Fibroblast of skin of left quadriceps (primary cell): ENCODE results near the gene PTPRN2.

Source experiments
- DNase-seq, 2 experiments: peaks; one replicate each; pipeline ENCODE4 v3.0.0-alpha.2; 2013; ENCODE audit warnings: low read depth in 2 of 2

Gene PTPRN2

GRCh38 chr7:158114056-158114850, 473.4 kb downstream of the PTPRN2 start:
- DNase-seq = no peak

GRCh38 chr7:158113321-158114025, 474.1 kb downstream of the PTPRN2 start:
- no peak for DNase-seq

- DNase-seq = no peak
Measured at GRCh38 chr7:158112571-158113320, 474.9 kb downstream of the PTPRN2 start.

DNA sequence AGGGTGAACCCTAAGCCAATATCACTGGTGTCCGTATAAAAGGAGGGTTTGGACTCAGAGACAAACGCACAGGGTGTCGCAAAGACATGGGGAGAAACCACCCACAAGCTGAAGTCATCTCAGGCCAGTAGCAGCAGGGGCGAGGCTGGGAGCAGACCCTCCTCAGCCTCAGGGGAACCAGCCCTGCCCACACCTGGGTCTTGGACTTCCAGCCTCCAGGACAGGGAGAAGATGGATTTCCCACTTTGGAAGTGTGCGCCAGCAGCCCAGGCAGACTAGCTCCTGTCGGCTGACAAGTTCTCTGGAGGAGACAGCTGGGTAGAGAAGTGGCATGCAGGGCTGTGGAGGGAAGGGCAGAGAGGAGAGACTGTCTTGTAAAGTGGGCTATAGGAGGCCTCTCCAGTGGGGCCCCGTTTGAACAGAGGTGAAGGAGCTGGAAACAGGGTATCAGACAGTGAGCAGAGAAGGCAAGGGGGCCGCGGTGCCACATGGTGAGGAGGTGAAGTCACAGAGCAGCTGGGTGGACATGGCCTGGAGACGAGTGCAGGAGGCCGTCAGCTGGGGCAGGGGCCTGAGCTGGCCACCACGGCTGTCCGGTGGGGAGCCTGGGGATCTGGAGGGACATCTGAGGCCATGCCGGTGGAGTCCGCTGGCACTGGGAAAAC, 475.6 kb downstream of the PTPRN2 start:
- no peak for DNase-seq

GRCh38 chr7:158111049-158111751, 476.4 kb downstream of the PTPRN2 start:
- no peak for DNase-seq

DNA sequence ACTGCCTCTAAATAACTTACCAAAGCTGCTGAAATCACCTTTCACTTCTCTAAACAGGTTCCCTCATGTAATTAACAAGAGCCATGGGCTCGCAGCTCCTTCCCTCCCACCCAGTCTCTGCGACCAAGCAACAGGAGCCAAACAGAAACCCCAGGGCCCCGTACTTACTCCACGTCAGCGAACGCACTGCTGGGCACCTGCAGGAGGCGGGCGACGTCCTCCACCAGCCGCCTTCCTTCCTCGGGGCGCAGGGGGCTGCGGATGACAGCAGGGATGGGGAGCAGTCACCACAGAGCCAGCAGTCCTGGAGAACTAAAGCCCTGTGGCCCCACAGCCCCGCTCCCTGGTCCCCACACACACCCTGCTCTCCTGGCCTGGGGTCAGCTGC, 477.0 kb downstream of the PTPRN2 start:
- no peak for DNase-seq

- DNase-seq = no peak
Measured at GRCh38 chr7:158110034-158110590, 477.5 kb downstream of the PTPRN2 start.

- no peak for DNase-seq
Measured at GRCh38 chr7:158109364-158110033, 478.1 kb downstream of the PTPRN2 start.

DNA sequence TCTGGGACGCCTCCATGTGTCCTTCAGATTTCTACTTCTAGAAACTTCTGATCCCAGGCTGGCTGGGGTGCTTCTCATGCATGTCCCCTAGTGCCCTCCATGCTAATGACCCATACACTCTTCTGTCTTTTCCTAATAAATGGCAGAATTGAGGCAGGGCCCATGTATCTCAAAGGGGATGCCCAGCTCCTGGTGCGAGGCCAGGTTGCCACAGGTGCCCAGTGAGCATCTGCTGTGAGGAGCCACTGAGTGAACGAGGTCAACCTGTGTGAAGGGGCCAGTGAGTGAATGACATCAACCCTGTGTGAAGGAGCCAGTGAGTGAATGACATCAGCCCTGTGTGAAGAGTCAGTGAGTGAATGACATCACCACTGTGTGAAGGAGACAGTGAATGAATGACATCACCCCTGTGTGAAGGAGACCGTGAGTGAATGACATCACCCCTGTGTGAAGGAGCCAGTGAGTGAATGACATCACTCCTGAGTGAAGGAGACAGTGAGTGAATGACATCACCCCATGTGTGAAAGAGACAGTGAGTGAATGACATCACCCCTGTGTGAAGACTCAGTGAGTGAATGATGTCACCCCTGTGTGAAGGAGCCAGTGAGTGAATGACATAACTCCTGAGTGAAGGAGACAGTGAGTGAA, 478.9 kb downstream of the PTPRN2 start:
- no peak for DNase-seq

DNA sequence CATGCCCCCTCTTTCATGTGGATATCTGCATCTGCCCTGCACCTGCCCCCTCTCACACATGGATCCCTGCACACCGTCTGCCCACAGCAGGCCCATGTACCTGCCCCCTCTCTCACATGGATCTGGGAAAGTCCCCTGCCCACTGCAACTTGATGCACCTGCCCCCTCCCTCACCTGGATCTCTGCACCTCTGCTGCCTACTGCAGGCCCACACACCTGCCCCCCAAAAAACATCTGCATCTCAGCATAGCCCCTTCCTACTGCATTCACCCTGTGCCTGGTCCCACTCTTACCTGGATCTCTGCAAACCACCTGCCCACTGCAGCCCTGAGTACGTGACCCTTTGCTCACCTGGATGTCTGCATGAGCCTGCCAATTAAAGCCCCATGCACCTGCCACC, 479.8 kb downstream of the PTPRN2 start:
- DNase-seq = no peak

DNA sequence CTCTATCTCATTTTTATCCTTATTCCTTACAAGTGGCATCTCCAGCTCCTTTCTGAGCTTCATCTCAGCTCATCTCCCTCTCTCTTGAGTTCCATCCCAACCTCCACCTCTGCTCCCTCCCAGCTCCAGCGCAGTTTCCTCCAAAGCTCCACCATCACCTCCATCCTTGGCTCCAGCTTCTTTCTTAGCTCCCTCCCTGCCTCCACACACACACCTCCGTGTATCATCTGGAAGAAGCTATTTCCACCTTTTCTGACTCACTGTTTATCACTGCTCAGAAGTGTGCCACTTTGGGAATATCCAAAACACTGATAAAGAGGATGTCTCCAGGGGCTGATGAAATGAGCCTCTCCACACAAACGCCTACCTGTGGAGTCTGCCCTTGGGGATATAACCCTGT, 481.4 kb downstream of the PTPRN2 start:
- DNase-seq = no peak

GRCh38 chr7:158103378-158103777, 484.2 kb downstream of the PTPRN2 start:
- no peak for DNase-seq

DNA sequence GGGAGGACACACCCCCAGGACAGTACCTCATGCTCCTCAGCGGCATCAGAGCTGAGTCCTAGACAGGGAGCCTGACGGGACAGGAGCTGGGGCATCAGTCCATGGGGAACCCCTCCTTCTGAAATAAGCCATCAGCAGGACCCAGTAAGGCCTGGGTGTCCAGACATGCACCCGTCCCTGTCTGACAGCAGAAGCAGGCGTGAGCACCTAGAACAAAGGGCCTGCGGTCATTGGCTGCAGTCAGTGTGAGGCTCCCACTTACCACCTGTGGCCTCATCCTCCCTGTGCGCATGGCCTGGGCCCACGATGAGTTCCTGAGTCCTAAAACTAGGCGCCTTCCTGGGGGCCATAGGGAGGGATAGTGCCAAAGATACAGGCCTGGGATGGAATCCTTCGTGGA, 484.7 kb downstream of the PTPRN2 start:
- no peak for DNase-seq

GRCh38 chr7:158101821-158102450, 485.7 kb downstream of the PTPRN2 start:
- no peak for DNase-seq

DNA sequence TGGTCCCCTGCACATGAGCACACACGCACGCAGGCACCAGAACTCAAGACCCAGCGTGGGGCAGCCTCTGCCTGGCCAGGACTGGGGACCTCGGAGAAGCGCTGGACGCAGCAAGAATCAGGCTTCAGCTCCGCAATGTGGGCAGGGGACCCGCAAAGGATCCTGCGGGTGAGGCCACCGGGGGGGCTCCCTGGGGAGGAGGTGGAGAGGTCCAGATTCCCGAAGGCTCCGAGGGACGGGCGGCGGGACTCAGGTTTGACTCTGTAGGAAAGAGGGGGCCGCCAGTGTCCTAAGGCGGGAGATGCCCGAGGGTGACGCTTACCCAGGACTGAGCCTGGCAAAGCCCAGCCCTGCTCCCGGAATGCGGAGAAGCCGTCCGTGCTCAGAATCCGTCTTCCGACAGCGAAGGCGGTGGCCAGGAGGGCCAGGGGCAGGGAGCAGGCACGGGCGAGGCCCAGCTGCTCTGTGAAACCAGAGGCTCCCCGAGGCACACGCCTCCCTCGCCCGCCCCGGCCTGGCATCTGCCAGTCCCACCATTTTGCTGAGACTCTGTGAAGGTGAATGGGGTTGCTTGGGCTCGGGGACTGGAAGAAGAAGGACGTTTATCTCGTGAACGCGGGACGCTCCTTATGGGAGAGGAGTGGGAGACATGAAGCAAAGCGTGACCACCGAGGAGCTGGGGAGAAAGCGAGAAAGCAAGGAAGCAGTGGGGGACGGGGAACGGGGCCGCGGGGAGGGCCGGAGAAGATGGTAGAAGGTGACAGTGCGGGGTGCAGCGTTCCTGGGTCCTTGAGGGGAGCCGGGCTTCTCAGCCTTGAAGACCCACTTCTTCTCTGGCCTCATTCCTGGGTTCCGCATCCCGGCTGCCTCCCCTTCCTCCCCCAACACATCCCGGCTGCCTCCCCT, 489.2 kb downstream of the PTPRN2 start:
- DNase-seq = no peak

DNA sequence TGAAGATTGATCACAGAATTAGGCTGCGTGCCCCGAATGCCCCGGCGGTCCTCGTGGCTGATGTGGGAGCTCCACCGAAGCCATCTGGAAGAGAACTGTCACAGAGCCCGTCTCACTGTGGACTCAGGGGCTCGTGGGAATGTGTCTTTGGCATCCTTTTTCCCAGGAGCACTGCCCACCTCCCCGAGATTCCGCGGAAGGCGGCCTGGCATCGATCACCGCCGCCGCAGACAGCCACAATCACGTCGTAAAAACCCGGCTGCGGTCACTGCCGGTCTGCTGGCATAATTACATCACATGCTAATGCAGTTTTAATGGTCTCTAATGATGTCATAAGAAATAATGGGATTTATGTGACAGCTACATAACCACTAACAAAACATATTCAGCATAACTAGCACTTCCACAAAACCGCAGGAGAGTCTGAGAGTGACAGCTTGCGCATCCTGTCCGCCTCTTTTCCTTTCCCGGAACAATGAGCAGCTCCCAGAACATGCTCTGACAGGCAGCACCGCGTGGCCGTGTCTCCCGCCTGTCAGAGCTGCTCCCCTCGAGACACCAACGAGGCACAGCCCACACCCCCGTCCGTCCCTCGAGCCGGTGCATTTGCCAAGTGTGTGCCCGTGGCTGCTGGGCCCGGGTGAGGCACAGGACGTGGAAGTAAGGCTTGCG, 490.0 kb downstream of the PTPRN2 start:
- DNase-seq = no peak

DNA sequence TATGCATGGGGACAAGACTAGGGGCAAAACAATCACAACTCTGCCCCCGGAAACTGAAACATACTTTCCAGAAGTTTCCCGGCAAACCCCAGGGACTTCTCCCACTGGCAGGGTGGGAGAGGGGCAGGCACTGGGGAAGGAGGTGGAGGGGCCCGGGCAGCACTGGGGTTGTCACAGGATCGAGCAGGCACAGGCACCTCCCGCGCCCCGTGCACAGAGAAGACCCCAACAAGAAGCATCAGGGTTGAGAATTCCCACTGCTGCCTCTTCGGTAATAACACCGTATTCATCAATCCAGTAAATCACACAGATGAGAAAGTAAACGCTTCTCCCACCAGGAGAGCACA, 490.5 kb downstream of the PTPRN2 start:
- no peak for DNase-seq

GRCh38 chr7:158096582-158096981, 491.0 kb downstream of the PTPRN2 start:
- DNase-seq = no peak
